Measurements from ENCODE around the gene GRK5. TPM values are rescaled to one million over a fixed set of nuclear protein-coding genes. Genes with fewer than 3 reads are reported as not detected.

The GRK5 gene
- total RNA-seq, 1 donor from 2014 or later: 77.6 TPM

- TF ChIP-seq CTCF (IDR thresholded peaks at IDR 0.05; ENCODE audit: partially characterized antibody, unreplicated experiment): no peak
- Mint-ChIP-seq H3K9me3 (ENCODE audit: unreplicated experiment) (no peaks in the 10 kb centered on the region), H3K4me3 (ENCODE audit: unreplicated experiment) (no peak overlapping the region), H3K27ac (ENCODE audit: unreplicated experiment) (no peak overlapping the region), H3K36me3 (ENCODE audit: unreplicated experiment) (peaks cover 5% of the 10 kb centered on the region), H3K4me1 (ENCODE audit: low read depth, unreplicated experiment) (no peaks in the 10 kb centered on the region), H3K27me3 (ENCODE audit: unreplicated experiment) (no peaks in the 10 kb centered on the region)
- DNase-seq: no peak
These were observed 17.5 kb upstream of the GRK5 start for GRCh38 chr10:119189811-119190282.

- no peaks in the 10 kb centered on the region for H3K4me1 Mint-ChIP-seq (ENCODE audit: low read depth, unreplicated experiment)
- H3K27ac Mint-ChIP-seq (ENCODE audit: unreplicated experiment): no peak overlapping the region
- peaks cover 1% of the 10 kb centered on the region for H3K9me3 Mint-ChIP-seq (ENCODE audit: unreplicated experiment)
- H3K36me3 Mint-ChIP-seq (ENCODE audit: unreplicated experiment): peaks cover 5% of the 10 kb centered on the region
- TF ChIP-seq CTCF (IDR thresholded peaks at IDR 0.05; ENCODE audit: partially characterized antibody, unreplicated experiment): no peak
- DNase-seq: no peak
- no peaks in the 10 kb centered on the region for H3K27me3 Mint-ChIP-seq (ENCODE audit: unreplicated experiment)
- no peak overlapping the region for H3K4me3 Mint-ChIP-seq (ENCODE audit: unreplicated experiment)
These were observed 17.0 kb upstream of the GRK5 start for GRCh38 chr10:119190353-119190752.

- H3K27me3 Mint-ChIP-seq (ENCODE audit: unreplicated experiment): no peaks in the 10 kb centered on the region
- H3K27ac Mint-ChIP-seq (ENCODE audit: unreplicated experiment): no peak overlapping the region
- TF ChIP-seq CTCF (IDR thresholded peaks at IDR 0.05; ENCODE audit: partially characterized antibody, unreplicated experiment): no peak
- H3K4me1 Mint-ChIP-seq (ENCODE audit: low read depth, unreplicated experiment): no peaks in the 10 kb centered on the region
- no peak for DNase-seq
- no peak overlapping the region for H3K4me3 Mint-ChIP-seq (ENCODE audit: unreplicated experiment)
- peaks cover 5% of the 10 kb centered on the region for H3K36me3 Mint-ChIP-seq (ENCODE audit: unreplicated experiment)
- peaks cover 3% of the 10 kb centered on the region for H3K9me3 Mint-ChIP-seq (ENCODE audit: unreplicated experiment)
These were observed 16.2 kb upstream of the GRK5 start for GRCh38 chr10:119190954-119191785.

- Mint-ChIP-seq H3K9me3 (ENCODE audit: unreplicated experiment) (peaks cover 3% of the 10 kb centered on the region), H3K4me3 (ENCODE audit: unreplicated experiment) (no peak overlapping the region), H3K36me3 (ENCODE audit: unreplicated experiment) (peaks cover 5% of the 10 kb centered on the region), H3K4me1 (ENCODE audit: low read depth, unreplicated experiment) (no peaks in the 10 kb centered on the region), H3K27me3 (ENCODE audit: unreplicated experiment) (no peaks in the 10 kb centered on the region), H3K27ac (ENCODE audit: unreplicated experiment) (no peak overlapping the region)
- TF ChIP-seq CTCF (IDR thresholded peaks at IDR 0.05; ENCODE audit: partially characterized antibody, unreplicated experiment): no peak
- DNase-seq: no peak
These were observed 15.5 kb upstream of the GRK5 start for GRCh38 chr10:119191881-119192280.

GRCh38 chr10:119197921-119198320, 9.4 kb upstream of the GRK5 start:
- no peak overlapping the region for H3K4me3 Mint-ChIP-seq (ENCODE audit: unreplicated experiment)
- no peak for TF ChIP-seq CTCF (IDR thresholded peaks at IDR 0.05; ENCODE audit: partially characterized antibody, unreplicated experiment)
- no peaks in the 10 kb centered on the region for H3K27me3 Mint-ChIP-seq (ENCODE audit: unreplicated experiment)
- peaks cover 4% of the 10 kb centered on the region for H3K36me3 Mint-ChIP-seq (ENCODE audit: unreplicated experiment)
- H3K4me1 Mint-ChIP-seq (ENCODE audit: low read depth, unreplicated experiment): peaks cover 6% of the 10 kb centered on the region
- DNase-seq: no peak
- no peak overlapping the region for H3K27ac Mint-ChIP-seq (ENCODE audit: unreplicated experiment)
- H3K9me3 Mint-ChIP-seq (ENCODE audit: unreplicated experiment): peaks cover 5% of the 10 kb centered on the region

Data from glutamatergic neuron (in vitro differentiated cells).